ENCODE measurements around the gene C2orf66.

The C2orf66 gene

GRCh38 chr2:196809260-196809659, at the start of gene C2orf66:
Gene C2orf66 (minus strand): TSS chr2:196809355. CDS start chr2:196809336, 19 bp downstream.
- DNase-seq, result no peak

GRCh38 chr2:196854629-196855028, 45.5 kb upstream of the C2orf66 start:
- no peak for DNase-seq

- DNase-seq, result no peak
These were observed 44.3 kb upstream of the C2orf66 start for GRCh38 chr2:196853301-196854087.

GRCh38 chr2:196851088-196851487, 41.9 kb upstream of the C2orf66 start:
- no peak for DNase-seq

- peak; percentile 1 to 6 for DNase-seq
These were observed 40.7 kb upstream of the C2orf66 start for GRCh38 chr2:196849895-196850294.

GRCh38 chr2:196846295-196846694, 37.1 kb upstream of the C2orf66 start:
- DNase-seq, result no peak

DNA sequence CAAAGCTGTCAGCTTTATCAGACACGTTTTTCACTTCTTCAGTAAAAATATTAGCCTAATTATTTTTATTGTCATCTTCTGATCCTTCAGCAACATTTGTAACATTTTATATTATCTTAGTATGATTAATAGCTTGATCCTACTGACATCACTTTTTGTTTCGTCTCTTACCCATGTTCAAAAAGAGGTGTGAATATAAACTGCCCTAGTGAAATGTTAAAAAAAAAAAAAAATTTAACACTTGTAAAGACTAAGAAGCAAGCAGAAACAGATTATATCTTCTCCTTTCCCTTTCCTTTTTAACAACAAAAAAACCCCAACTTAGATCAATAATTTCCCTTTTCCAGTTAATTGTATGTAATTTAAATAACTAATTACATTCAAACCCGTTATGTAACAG, 36.2 kb upstream of the C2orf66 start:
- no peak for DNase-seq

GRCh38 chr2:196840171-196840570, 31.0 kb upstream of the C2orf66 start:
- DNase-seq, result no peak

DNA sequence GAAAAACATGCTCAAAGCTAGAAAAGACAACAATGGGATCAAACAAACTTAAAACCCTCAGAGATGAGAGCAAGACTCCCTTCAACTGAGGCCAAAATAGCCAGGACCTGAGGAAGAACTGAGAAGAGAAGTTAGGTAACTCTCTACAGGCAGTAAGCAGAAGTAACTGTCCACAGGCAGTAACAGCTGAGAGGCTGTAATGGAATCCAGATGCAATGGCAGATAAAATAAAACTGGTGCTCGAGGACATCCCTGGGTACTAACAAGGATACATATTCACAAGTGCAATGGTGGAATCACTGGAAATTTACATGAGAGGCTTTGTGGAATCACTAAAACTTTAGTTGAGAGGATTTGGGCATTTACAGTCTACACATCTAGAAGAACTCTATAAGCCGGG, 30.4 kb upstream of the C2orf66 start:
- no peak for DNase-seq

- DNase-seq, result no peak
These were observed 27.3 kb upstream of the C2orf66 start for GRCh38 chr2:196836440-196836839.

DNA sequence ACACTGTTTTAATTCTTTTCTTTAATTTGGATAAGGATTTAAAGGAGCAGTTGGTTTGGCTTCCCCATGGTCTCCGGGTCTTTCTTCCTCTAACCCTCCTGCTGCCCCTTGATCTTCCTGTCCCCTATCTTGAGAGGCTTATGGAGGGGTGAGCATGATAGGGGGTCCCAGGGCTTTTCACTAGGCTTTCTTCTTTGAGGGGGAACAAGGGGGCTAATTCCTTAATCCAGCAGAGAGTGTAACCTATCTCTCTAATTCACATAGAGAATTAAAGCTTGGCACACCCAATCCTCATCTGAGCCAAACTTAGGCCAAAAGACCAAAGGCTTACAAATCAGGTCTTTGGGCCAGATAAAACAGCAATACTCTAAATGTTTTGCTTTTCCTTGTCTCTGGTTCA, 21.5 kb upstream of the C2orf66 start:
- no peak for DNase-seq

DNA sequence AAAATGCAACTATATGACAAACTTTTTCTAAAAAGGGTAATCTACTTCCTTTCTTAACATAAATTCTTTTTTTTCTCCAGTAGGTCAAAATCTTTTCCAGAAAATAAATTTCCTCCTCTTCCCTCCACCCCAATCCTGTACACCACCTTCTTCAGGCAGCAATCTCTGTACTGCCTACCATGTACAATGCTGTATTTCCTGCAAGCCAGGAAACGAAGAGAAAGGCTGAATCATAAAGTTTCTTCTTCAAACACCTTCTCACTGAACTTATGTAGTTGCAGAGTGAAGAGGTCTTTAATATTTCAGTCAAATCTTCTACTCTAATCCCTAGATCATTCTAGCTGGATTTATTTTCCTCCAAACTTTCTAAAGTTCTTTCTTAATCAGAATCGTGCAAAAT, 18.2 kb upstream of the C2orf66 start:
- no peak for DNase-seq

DNA sequence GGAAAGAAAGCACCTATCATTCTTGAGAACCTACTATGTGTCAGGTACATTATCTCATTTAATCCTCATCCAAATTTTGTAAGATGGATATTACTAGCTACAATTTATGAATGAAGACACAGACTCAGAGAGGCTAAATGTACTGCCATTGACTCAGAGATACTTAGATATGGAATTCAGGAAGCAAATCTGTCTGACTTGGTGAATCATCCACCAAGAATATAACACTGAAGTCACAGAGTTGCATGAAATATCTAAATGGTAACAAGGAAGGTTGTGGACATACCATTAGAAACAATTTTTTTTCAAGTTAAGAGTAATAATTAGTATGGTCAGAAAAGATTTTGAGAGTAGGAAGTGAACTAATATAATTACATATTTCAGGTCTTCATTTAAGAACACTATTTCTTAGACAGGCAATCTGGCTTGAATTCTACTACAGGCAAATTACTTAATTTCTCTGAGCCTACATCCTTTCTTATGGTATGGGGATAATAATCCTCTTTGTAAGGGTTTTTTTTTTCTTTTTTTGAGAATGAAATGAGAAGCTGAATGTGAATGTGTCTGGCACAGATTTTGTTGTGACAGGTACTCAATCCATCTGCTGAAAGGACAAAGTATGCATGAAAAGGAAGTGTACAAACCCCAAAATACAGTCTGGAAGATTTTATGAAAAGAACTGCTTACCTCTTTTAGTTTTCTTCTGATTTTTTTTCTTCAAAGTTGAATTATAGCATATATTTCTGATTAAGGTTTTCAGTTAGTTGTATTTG, 14.8 kb upstream of the C2orf66 start:
- DNase-seq, result no peak

DNA sequence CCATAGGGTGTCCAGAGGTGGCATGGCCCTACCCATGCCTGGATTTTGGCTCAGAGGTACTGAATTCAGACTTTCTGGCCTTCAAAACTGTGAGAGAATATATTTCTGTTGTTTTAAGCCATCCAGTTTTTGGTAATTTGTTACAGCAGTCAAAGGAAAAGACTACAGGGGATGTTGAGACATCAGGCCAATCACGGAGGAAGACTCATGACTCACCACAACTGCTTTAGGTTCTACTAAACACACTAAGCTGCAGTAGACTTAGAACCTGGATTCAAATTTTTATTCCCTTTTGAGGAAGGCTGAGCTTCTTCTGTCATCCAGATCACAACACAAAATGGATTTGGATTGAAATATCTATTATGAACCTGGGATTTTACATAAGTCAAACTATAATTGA, 12.0 kb upstream of the C2orf66 start:
- no peak for DNase-seq

GRCh38 chr2:196808083-196808665, 981 bp downstream of the C2orf66 start:
- DNase-seq, result no peak

DNA sequence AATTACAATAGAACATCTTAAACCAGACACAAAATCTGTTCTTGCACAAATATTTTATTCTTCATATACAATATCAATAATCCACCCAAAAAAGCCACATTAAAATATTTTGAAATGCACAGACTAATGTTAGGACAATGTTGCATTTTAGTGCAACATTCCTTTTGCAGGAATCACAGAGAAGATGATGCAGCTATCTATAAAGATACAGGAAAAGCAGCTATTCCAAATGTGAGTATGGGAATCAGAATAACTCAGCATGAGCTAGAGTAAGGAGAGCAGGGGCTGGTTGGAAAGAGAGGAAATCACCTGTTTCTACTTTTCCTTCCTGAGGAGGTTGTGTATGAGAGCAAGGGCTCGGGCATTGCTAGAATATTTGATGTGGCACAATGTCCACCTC, 4.8 kb downstream of the C2orf66 start:
- DNase-seq, result no peak

- DNase-seq, result no peak
These were observed 6.8 kb downstream of the C2orf66 start for GRCh38 chr2:196802401-196802800.

- DNase-seq, result no peak
These were observed 7.4 kb downstream of the C2orf66 start for GRCh38 chr2:196801674-196802261.

GRCh38 chr2:196798980-196799379, 10.2 kb downstream of the C2orf66 start:
- DNase-seq, result no peak

- DNase-seq, result no peak
These were observed 16.3 kb downstream of the C2orf66 start for GRCh38 chr2:196792865-196793264.

DNA sequence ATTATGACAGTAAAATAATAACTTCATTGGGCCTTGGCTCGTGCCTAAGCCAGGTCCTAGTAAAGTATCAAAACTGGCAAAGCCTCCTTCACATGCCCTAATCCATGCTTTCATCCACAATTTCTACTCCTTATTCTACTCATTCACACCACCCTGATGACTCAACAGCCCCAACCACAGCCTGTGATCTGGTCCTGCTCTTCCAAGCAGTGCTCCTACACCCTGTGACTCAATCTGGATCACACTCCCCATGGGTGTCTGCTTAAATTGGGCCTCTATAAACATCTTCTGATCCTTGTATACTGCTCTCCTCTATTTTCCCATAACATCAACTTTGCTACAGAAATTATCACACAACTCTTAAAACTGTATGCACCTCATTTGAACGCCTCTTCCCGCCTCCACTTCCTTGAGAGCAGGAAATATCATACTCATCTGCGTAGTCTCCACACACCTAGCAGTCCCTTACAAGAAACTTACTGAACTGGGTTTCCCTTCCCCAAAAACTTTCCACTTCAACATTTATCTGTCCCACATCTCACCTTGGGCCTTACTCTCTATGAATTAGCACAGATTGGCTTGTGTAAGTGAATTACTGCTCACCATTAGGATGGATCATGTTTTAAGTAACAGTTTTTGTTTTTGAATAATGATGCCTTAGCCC, 25.6 kb downstream of the C2orf66 start:
- DNase-seq, result no peak

- no peak for DNase-seq
These were observed 42.1 kb downstream of the C2orf66 start for GRCh38 chr2:196767101-196767500.

GRCh38 chr2:196759378-196759706, 49.8 kb downstream of the C2orf66 start:
- DNase-seq, result no peak

All from NCI-H1930 (cell line).